ENCODE data around the gene CRTC1.

DNA sequence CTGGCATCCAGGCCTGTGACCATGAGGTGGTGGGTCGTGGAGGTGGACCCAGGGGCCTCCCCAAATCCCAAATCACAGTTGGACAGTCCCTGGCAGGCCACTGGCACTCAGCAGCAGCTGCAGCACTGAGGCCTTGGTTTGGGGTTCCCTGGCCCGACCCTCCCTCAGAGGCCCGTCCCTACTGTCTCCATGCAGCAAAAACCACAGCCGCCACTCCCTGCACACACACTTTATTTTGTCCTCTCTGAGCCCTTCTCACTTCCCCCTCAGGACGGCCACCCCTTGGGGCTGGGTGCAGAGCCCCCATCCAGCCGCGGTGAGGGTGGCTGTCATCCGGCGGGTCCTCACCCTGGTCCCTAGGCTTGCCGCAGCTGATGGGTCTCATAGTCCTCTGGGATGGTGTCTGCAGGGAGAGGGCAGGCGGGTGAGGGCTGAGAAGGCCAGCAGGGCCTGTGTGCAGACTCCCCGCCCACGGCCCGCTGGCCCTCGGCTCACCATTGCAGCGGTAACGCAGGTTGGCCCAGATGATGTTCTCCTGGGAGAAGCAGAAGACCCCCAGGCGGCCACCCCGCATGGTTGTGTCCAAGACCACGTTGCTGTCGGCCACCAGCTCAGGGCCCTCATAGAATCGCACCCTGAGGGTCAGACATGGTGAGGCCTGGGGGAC is 99.2 kb downstream of the CRTC1 start:
- TF ChIP-seq CDX4 (CRISPR knock-in tag; IDR thresholded peaks at IDR 0.05; ENCODE audit: borderline replicate concordance), result no peak
- TF ChIP-seq, protein P1, sequence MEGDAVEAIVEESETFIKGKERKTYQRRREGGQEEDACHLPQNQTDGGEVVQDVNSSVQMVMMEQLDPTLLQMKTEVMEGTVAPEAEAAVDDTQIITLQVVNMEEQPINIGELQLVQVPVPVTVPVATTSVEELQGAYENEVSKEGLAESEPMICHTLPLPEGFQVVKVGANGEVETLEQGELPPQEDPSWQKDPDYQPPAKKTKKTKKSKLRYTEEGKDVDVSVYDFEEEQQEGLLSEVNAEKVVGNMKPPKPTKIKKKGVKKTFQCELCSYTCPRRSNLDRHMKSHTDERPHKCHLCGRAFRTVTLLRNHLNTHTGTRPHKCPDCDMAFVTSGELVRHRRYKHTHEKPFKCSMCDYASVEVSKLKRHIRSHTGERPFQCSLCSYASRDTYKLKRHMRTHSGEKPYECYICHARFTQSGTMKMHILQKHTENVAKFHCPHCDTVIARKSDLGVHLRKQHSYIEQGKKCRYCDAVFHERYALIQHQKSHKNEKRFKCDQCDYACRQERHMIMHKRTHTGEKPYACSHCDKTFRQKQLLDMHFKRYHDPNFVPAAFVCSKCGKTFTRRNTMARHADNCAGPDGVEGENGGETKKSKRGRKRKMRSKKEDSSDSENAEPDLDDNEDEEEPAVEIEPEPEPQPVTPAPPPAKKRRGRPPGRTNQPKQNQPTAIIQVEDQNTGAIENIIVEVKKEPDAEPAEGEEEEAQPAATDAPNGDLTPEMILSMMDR (IDR thresholded peaks at IDR 0.05), result no peak
- TF ChIP-seq ATF3 (CRISPR knock-in tag; conservative IDR thresholded peaks at IDR 0.05), result no peak
- TF ChIP-seq TEAD4 (CRISPR knock-in tag; IDR thresholded peaks at IDR 0.05), result no peak
- no peak for TF ChIP-seq JUN (CRISPR knock-in tag; IDR thresholded peaks at IDR 0.05)
- no peak for TF ChIP-seq CBFB (CRISPR knock-in tag; IDR thresholded peaks at IDR 0.05; ENCODE audit: low read depth)
- TF ChIP-seq AFF4 (CRISPR knock-in tag; IDR thresholded peaks at IDR 0.05; ENCODE audit: borderline replicate concordance), result no peak
- TF ChIP-seq, protein P2, sequence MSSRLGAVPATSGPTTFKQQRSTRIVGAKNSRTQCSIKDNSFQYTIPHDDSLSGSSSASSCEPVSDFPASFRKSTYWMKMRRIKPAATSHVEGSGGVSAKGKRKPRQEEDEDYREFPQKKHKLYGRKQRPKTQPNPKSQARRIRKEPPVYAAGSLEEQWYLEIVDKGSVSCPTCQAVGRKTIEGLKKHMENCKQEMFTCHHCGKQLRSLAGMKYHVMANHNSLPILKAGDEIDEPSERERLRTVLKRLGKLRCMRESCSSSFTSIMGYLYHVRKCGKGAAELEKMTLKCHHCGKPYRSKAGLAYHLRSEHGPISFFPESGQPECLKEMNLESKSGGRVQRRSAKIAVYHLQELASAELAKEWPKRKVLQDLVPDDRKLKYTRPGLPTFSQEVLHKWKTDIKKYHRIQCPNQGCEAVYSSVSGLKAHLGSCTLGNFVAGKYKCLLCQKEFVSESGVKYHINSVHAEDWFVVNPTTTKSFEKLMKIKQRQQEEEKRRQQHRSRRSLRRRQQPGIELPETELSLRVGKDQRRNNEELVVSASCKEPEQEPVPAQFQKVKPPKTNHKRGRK (CRISPR knock-in tag; IDR thresholded peaks at IDR 0.05; ENCODE audit: borderline replicate concordance), result no peak
- no peak for TF ChIP-seq CREM (CRISPR knock-in tag; IDR thresholded peaks at IDR 0.05)
- no peak for TF ChIP-seq NR1H2 (CRISPR knock-in tag; IDR thresholded peaks at IDR 0.05)
